Measurements from ENCODE around the gene FAM78A.

FAM78A gene

DNA sequence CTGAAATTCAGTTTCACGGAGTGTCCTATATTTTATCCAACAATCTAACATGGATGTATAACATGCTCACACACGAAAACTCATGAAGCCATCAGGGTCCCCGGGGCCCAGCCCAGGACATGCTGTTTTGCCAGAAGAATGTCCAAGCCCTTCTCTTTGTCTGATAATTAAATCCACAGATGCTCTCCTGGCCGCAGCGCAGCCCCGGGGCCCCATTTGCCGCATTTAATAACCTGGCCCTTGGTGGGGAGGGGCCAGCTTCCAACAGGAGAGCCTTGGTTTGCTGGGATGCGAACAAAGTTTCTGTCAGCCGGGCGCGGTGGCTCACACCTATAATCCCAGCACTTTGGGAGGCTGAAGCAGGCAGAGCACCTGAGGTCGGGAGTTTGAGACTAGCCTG, 43.2 kb upstream of the FAM78A start:
- ATAC-seq, result no peak
- TF ChIP-seq BACH2 (CRISPR knock-in tag; IDR thresholded peaks at IDR 0.05; ENCODE audit: borderline replicate concordance), result no peak
- no peak for TF ChIP-seq GLIS3 (CRISPR knock-in tag; IDR thresholded peaks at IDR 0.05)
- TF ChIP-seq TSHZ2 (CRISPR knock-in tag; IDR thresholded peaks at IDR 0.05), result no peak
- TF ChIP-seq RARB (CRISPR knock-in tag; IDR thresholded peaks at IDR 0.05), result no peak
- TF ChIP-seq PPARA (CRISPR knock-in tag; IDR thresholded peaks at IDR 0.05; ENCODE audit: borderline replicate concordance), result no peak
- TF ChIP-seq ZFP30 (CRISPR knock-in tag; IDR thresholded peaks at IDR 0.05), result no peak
- TF ChIP-seq ZC3H10 (CRISPR knock-in tag; IDR thresholded peaks at IDR 0.05), result no peak
- TF ChIP-seq SNAI2 (CRISPR knock-in tag; IDR thresholded peaks at IDR 0.05), result no peak
- TF ChIP-seq OSR1 (CRISPR knock-in tag; IDR thresholded peaks at IDR 0.05), result no peak
- TF ChIP-seq ISL1 (CRISPR knock-in tag; IDR thresholded peaks at IDR 0.05), result no peak
- no peak for TF ChIP-seq TCF4 (CRISPR knock-in tag; IDR thresholded peaks at IDR 0.05; ENCODE audit: borderline replicate concordance)
- TF ChIP-seq TOX (CRISPR knock-in tag; IDR thresholded peaks at IDR 0.05; ENCODE audit: borderline replicate concordance), result no peak
- no peak for TF ChIP-seq ZFP3 (CRISPR knock-in tag; IDR thresholded peaks at IDR 0.05)
- TF ChIP-seq, protein P1, sequence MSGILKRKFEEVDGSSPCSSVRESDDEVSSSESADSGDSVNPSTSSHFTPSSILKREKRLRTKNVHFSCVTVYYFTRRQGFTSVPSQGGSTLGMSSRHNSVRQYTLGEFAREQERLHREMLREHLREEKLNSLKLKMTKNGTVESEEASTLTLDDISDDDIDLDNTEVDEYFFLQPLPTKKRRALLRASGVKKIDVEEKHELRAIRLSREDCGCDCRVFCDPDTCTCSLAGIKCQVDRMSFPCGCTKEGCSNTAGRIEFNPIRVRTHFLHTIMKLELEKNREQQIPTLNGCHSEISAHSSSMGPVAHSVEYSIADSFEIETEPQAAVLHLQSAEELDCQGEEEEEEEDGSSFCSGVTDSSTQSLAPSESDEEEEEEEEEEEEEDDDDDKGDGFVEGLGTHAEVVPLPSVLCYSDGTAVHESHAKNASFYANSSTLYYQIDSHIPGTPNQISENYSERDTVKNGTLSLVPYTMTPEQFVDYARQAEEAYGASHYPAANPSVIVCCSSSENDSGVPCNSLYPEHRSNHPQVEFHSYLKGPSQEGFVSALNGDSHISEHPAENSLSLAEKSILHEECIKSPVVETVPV (CRISPR knock-in tag; IDR thresholded peaks at IDR 0.05), result no peak
- TF ChIP-seq CSDC2 (CRISPR knock-in tag; IDR thresholded peaks at IDR 0.05), result no peak
- TF ChIP-seq PATZ1 (CRISPR knock-in tag; IDR thresholded peaks at IDR 0.05; ENCODE audit: borderline replicate concordance), result no peak
- TF ChIP-seq ZNF565 (CRISPR knock-in tag; conservative IDR thresholded peaks at IDR 0.05; ENCODE audit: low read depth), result no peak
- TF ChIP-seq ESRRG (CRISPR knock-in tag; IDR thresholded peaks at IDR 0.05), result no peak

GRCh38 chr9:131318231-131319085, 42.1 kb upstream of the FAM78A start:
- no peak for TF ChIP-seq TOX (CRISPR knock-in tag; IDR thresholded peaks at IDR 0.05; ENCODE audit: borderline replicate concordance)
- TF ChIP-seq TCF4 (CRISPR knock-in tag; IDR thresholded peaks at IDR 0.05; ENCODE audit: borderline replicate concordance), result 0 out of 2 replicates have a peak, but pooled peaks have one; percentile 30
- ATAC-seq, result no peak; the same call in 2 of the 3 replicates

GRCh38 chr9:131312822-131313770, 36.8 kb upstream of the FAM78A start:
- ATAC-seq, result no peak
- TF ChIP-seq, protein P1 (CRISPR knock-in tag; IDR thresholded peaks at IDR 0.05), result no peak
- TF ChIP-seq GLIS3 (CRISPR knock-in tag; IDR thresholded peaks at IDR 0.05) (no peak), ZC3H10 (CRISPR knock-in tag; IDR thresholded peaks at IDR 0.05) (no peak), TOX (CRISPR knock-in tag; IDR thresholded peaks at IDR 0.05; ENCODE audit: borderline replicate concordance) (no peak), ZNF565 (CRISPR knock-in tag; conservative IDR thresholded peaks at IDR 0.05; ENCODE audit: low read depth) (no peak), BACH2 (CRISPR knock-in tag; IDR thresholded peaks at IDR 0.05; ENCODE audit: borderline replicate concordance) (no peak)
- TF ChIP-seq, protein P2, sequence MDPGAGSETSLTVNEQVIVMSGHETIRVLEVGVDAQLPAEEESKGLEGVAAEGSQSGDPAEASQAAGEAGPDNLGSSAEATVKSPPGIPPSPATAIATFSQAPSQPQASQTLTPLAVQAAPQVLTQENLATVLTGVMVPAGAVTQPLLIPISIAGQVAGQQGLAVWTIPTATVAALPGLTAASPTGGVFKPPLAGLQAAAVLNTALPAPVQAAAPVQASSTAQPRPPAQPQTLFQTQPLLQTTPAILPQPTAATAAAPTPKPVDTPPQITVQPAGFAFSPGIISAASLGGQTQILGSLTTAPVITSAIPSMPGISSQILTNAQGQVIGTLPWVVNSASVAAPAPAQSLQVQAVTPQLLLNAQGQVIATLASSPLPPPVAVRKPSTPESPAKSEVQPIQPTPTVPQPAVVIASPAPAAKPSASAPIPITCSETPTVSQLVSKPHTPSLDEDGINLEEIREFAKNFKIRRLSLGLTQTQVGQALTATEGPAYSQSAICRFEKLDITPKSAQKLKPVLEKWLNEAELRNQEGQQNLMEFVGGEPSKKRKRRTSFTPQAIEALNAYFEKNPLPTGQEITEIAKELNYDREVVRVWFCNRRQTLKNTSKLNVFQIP (CRISPR knock-in tag; IDR thresholded peaks at IDR 0.05; ENCODE audit: borderline replicate concordance, low read depth), result no peak
- TF ChIP-seq, protein P3, sequence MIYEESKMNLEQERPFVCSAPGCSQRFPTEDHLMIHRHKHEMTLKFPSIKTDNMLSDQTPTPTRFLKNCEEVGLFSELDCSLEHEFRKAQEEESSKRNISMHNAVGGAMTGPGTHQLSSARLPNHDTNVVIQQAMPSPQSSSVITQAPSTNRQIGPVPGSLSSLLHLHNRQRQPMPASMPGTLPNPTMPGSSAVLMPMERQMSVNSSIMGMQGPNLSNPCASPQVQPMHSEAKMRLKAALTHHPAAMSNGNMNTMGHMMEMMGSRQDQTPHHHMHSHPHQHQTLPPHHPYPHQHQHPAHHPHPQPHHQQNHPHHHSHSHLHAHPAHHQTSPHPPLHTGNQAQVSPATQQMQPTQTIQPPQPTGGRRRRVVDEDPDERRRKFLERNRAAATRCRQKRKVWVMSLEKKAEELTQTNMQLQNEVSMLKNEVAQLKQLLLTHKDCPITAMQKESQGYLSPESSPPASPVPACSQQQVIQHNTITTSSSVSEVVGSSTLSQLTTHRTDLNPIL (CRISPR knock-in tag; IDR thresholded peaks at IDR 0.05; ENCODE audit: low read depth), result no peak

All from SK-N-SH treated with all-trans-retinoic acid at 6 μM for 48 hours (cell line).